HUES6 (cell line): ENCODE data around the gene STK32B.
"Not testable (repeated sequence)": the region's sequence is repeated elsewhere in the genome, so short reads cannot be mapped to it uniquely, and the experiment has no call there.

Experiments used
- H3K27ac ChIP-seq: 2 replicates; pipeline ENCODE4 v1.7.0; 2013; ENCODE audit warnings: low read depth, mild to moderate bottlenecking, low read length, inconsistent platforms
- H3K27me3 ChIP-seq: 2 replicates; pipeline ENCODE4 v1.6.1; 2013; ENCODE audit warnings: low read length; ENCODE audit not compliant: control insufficient read depth, insufficient read depth
- H3K36me3 ChIP-seq: 2 replicates; pipeline ENCODE4 v1.6.1; 2013; ENCODE audit warnings: low read length; ENCODE audit not compliant: control insufficient read depth, insufficient read depth
- H3K4me1 ChIP-seq: 2 replicates; pipeline ENCODE4 v1.6.1; 2013; ENCODE audit warnings: low read length; ENCODE audit not compliant: control insufficient read depth, insufficient read depth
- H3K4me3 ChIP-seq: 2 replicates; pipeline ENCODE4 v1.5.1; 2013; ENCODE audit warnings: low read depth, low read length
- H3K9ac ChIP-seq: one replicate; pipeline ENCODE4 v1.6.1; 2013; ENCODE audit warnings: mild to moderate bottlenecking, low read length
- H3K9me3 ChIP-seq: 2 replicates; pipeline ENCODE4 v1.6.1; 2013; ENCODE audit warnings: low read depth, low read length; ENCODE audit not compliant: control insufficient read depth, insufficient read depth

STK32B gene

DNA sequence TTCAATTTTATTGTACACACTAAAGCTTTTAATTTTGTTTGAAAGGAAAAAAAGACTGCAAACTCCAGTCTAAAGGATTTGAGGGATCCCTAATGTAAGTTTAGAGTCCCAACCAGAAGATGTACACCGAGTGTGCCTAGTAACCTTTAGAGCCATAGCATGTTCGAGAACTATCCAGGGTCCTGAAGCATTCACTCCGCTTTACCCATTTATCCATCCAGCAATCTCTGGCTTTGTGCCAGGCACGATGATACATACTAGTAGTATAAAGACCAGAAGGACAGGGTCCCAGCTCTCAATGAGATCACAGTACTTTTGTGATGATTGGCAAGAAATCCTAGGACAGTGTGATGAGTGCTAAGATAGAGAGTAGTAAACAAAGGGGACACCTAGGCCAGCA, 168.7 kb downstream of the STK32B start:
- no peak overlapping the region for H3K4me3 ChIP-seq
- no peak overlapping the region for H3K27ac ChIP-seq
- no peak overlapping the region for H3K9ac ChIP-seq
- no peaks in the 10 kb centered on the region for H3K36me3 ChIP-seq
- H3K27me3 ChIP-seq: no peaks in the 10 kb centered on the region
- H3K9me3 ChIP-seq: peaks cover 20% of the 10 kb centered on the region
- H3K4me1 ChIP-seq: peaks cover 10% of the 10 kb centered on the region

DNA sequence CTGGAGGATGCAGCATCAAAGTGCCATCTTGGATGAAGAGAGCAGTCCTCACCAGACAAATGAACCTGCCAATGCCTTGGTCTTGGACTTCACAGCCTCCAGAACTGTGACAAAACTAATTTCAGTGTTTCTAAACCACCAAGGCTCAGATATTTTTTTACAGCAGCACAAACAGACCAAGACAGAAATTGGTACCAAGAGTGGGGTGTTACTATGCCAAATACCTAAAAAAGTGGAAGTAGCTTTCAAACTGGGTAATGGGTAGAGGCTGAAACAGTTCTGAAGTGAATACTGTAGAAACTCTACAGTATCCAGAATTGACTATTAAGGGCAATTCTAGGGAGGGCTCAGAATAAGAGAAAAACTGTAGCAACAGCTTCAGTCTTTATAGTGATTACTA, 170.8 kb downstream of the STK32B start:
- Histone ChIP-seq H3K27me3 (no peaks in the 10 kb centered on the region), H3K9me3 (peaks cover 20% of the 10 kb centered on the region), H3K4me1 (peaks cover 10% of the 10 kb centered on the region)

DNA sequence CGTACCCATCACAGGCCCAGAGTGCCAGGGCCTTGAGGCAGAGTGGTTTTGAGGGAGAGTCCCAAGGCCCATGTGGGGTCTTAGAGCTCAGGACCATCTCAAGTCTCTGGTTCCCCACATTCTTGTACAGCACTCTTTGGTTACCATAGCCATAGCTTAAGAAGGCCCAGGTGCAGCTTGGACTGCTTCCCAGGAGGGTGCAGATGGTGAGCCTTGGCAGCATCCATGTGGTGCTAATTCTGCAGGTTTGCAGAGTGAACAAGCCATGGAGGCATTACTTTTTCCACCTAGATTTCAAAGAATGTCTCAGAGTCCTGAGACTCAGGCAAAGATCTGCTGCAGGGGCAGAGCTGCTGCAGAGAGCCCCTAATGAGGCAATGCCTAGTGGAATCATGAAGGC, 171.7 kb downstream of the STK32B start:
- no peaks in the 10 kb centered on the region for H3K36me3 ChIP-seq
- H3K4me1 ChIP-seq: peaks cover 9% of the 10 kb centered on the region
- no peak overlapping the region for H3K4me3 ChIP-seq
- H3K27me3 ChIP-seq: no peaks in the 10 kb centered on the region
- no peak overlapping the region for H3K9ac ChIP-seq
- H3K27ac ChIP-seq: no peak overlapping the region
- peaks cover 20% of the 10 kb centered on the region for H3K9me3 ChIP-seq

More for the DNA sequence above, 170.8 kb downstream of the STK32B start:
- H3K36me3 ChIP-seq: no peaks in the 10 kb centered on the region
- no peak overlapping the region for H3K27ac ChIP-seq
- no peak overlapping the region for H3K9ac ChIP-seq
- H3K4me3 ChIP-seq: no peak overlapping the region

DNA sequence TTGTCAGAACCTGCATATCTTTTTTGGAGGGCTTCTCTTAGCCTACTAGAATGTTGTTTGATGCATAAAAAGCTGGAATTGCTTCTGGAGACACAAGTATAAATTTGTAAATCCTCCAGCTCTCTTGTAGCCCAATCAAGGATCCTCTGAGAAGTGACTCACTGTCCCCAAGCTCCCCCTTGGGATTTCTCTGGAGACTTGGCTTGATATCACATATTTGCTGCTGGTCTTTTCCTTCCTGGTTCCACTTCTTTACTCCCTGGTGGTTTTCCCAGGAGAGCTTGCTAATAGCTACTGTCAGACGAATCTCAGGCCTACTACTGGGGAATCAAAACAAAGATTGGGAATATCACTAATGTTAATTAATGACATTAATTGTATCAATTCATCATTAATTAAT, 173.1 kb downstream of the STK32B start:
- Histone ChIP-seq H3K9me3 (peaks cover 20% of the 10 kb centered on the region), H3K4me1 (no peaks in the 10 kb centered on the region), H3K27me3 (no peaks in the 10 kb centered on the region), H3K27ac (no peak overlapping the region), H3K9ac (no peak overlapping the region), H3K36me3 (no peaks in the 10 kb centered on the region), H3K4me3 (no peak overlapping the region)

GRCh38 chr4:5232549-5232948, 181.3 kb downstream of the STK32B start:
- Histone ChIP-seq H3K27ac (no peak overlapping the region), H3K4me3 (no peak overlapping the region), H3K36me3 (no peaks in the 10 kb centered on the region), H3K9me3 (no peaks in the 10 kb centered on the region), H3K27me3 (peaks cover 4% of the 10 kb centered on the region; the same call in 1 of the 2 replicates), H3K9ac (no peak overlapping the region), H3K4me1 (no peaks in the 10 kb centered on the region)

- no peaks in the 10 kb centered on the region for H3K4me1 ChIP-seq
- no peaks in the 10 kb centered on the region for H3K27me3 ChIP-seq
- no peak overlapping the region for H3K4me3 ChIP-seq
- H3K27ac ChIP-seq: no peak overlapping the region
- H3K9me3 ChIP-seq: no peaks in the 10 kb centered on the region
- H3K36me3 ChIP-seq: no peaks in the 10 kb centered on the region
- no peak overlapping the region for H3K9ac ChIP-seq
Measured at GRCh38 chr4:5237086-5237660, 185.9 kb downstream of the STK32B start.

GRCh38 chr4:5238173-5238572, 186.9 kb downstream of the STK32B start:
- Histone ChIP-seq H3K4me3 (no peak overlapping the region), H3K36me3 (no peaks in the 10 kb centered on the region), H3K9me3 (no peaks in the 10 kb centered on the region), H3K27ac (no peak overlapping the region), H3K4me1 (no peaks in the 10 kb centered on the region), H3K27me3 (no peaks in the 10 kb centered on the region), H3K9ac (no peak overlapping the region)

GRCh38 chr4:5247061-5247460, 195.8 kb downstream of the STK32B start:
- H3K27me3 ChIP-seq, H3K4me1 ChIP-seq, H3K27ac ChIP-seq, H3K4me3 ChIP-seq, H3K9ac ChIP-seq, H3K36me3 ChIP-seq: not testable (repeated sequence)
- H3K9me3 ChIP-seq: peaks cover 13% of the 10 kb centered on the region

DNA sequence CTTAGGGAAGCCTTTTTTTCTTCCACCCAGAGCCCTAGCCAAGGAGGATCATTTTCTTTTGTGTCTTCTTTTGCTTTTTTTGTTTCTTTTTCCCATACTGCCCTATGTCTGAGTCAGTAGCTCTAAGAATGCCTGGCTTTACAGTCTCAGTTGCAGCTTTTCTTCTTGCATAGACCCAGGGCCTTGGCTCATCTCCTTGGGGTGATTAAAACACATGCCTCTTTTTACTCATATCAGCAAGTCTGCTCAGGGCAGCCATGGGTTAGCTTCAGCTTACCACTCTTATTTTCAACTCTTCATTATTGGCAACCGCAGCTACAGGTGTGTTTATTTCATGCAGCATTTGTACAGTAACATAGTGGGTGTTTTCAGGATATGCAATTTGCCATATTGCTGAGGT, 196.5 kb downstream of the STK32B start:
- H3K36me3 ChIP-seq: no peaks in the 10 kb centered on the region
- H3K27me3 ChIP-seq: no peaks in the 10 kb centered on the region
- no peak overlapping the region for H3K9ac ChIP-seq
- H3K9me3 ChIP-seq: peaks cover 13% of the 10 kb centered on the region
- no peak overlapping the region for H3K4me3 ChIP-seq
- H3K4me1 ChIP-seq: no peaks in the 10 kb centered on the region
- no peak overlapping the region for H3K27ac ChIP-seq

GRCh38 chr4:5249727-5250126, 198.4 kb downstream of the STK32B start:
- Histone ChIP-seq H3K36me3 (no peaks in the 10 kb centered on the region), H3K9me3 (peaks cover 13% of the 10 kb centered on the region), H3K4me3 (no peak overlapping the region), H3K9ac (no peak overlapping the region), H3K4me1 (no peaks in the 10 kb centered on the region), H3K27me3 (no peaks in the 10 kb centered on the region), H3K27ac (no peak overlapping the region)

DNA sequence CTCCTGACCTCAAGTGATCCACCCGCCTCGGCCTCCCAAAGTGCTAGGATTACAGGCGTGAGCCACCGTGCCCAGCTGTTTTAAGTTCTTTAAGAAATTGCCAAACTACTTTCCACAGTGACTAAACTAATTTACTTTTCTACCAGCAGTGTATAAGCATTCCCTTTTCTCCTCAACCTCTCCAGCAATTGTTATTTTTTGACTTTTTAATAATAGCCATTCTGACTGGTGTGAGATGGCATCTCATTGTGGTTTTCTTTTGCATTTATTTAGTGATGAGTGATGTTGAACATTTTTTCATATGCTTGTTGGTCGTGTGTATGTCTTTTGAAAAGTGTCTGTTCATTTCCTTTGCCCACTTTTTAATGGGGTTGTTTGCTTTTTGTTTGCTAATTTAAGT, 199.3 kb downstream of the STK32B start:
- not testable (repeated sequence) for H3K4me3 ChIP-seq, H3K27me3 ChIP-seq, H3K4me1 ChIP-seq, H3K27ac ChIP-seq, H3K36me3 ChIP-seq, H3K9ac ChIP-seq
- peaks cover 13% of the 10 kb centered on the region for H3K9me3 ChIP-seq

GRCh38 chr4:5256421-5256820, 205.1 kb downstream of the STK32B start:
- Histone ChIP-seq H3K9ac (no peak overlapping the region), H3K27me3 (peaks cover 3% of the 10 kb centered on the region; the same call in 1 of the 2 replicates), H3K4me1 (no peaks in the 10 kb centered on the region), H3K9me3 (no peaks in the 10 kb centered on the region), H3K27ac (no peak overlapping the region), H3K36me3 (no peaks in the 10 kb centered on the region), H3K4me3 (no peak overlapping the region)
